Measurements from ENCODE around the gene RFPL3. TPM values are rescaled to one million over a fixed set of nuclear protein-coding genes. Genes with fewer than 3 reads are reported as not detected.

The RFPL3 gene
- total RNA-seq, 1 donor from 2014 or later, result not detected

DNA sequence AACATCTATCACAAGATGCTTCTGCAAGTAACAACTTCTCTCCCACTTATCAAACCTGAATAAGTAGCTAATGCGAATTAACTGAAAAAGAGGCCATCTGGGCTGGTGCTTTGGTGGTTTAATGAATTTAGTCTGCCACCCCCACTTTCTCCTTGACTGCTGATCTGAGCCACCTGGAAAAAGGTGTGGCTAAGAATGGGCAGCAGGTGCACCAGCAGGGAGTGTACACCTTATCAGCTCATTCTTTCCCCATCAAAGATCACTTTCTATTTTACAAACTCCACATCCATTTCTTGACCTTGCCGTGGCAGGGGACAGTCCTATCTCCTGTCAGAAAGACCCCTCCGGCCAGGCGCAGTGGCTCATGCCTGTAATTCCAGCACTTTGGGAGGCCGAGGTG is 6.5 kb downstream of the RFPL3 start:
- intact Hi-C loops (cut with DNase I), result no loop called here

DNA sequence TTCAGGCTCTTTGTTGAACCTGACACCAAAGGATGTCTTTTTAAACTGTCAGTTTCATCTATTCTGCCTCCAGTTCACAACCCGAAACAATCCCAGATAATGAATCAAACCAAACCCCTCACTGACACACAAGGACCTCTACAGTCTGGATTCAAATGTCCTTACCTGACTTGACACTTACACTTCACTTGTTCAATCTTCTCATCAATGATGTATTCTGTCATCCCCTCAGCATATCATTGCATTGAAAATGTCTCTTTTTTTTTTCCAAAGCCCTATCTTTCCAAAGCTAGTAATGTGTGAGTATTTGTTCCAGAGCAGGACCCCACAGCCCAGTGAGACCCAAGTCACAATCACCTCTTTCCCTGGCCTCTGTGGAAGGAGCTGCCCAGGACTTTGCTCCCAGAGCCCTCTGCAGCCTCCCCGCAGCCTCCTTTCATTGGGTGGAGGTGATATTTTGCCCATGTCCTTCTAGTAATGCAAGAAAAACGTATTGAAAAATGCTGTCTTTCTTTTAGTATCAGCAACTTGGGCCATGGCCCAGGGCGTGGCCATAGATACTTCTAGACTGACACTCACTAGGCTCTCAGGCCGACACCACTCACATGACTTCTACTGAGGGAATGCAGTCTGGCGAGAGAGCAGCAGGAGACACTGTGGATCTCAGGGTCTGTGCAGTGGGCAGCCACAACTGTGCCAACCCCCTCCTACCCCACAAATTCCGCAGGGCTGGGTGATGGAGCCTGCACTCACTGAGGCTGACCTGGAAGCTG is 18.2 kb downstream of the RFPL3 start:
- H3K36me3 ChIP-seq, result no peaks in the 10 kb centered on the region
- H3K27ac ChIP-seq, result no peak overlapping the region
- no peaks in the 10 kb centered on the region for H3K9me3 ChIP-seq
- no peak overlapping the region for H3K4me3 ChIP-seq
- no peak for DNase-seq (ENCODE audit: extremely low spot score in 2 of 2)
- intact Hi-C loops (cut with DNase I), result no loop called here
- no peaks in the 10 kb centered on the region for H3K4me1 ChIP-seq
- TF ChIP-seq, protein P1, sequence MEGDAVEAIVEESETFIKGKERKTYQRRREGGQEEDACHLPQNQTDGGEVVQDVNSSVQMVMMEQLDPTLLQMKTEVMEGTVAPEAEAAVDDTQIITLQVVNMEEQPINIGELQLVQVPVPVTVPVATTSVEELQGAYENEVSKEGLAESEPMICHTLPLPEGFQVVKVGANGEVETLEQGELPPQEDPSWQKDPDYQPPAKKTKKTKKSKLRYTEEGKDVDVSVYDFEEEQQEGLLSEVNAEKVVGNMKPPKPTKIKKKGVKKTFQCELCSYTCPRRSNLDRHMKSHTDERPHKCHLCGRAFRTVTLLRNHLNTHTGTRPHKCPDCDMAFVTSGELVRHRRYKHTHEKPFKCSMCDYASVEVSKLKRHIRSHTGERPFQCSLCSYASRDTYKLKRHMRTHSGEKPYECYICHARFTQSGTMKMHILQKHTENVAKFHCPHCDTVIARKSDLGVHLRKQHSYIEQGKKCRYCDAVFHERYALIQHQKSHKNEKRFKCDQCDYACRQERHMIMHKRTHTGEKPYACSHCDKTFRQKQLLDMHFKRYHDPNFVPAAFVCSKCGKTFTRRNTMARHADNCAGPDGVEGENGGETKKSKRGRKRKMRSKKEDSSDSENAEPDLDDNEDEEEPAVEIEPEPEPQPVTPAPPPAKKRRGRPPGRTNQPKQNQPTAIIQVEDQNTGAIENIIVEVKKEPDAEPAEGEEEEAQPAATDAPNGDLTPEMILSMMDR (IDR thresholded peaks at IDR 0.05), result no peak
- no peak for TF ChIP-seq POLR2AphosphoS5 (IDR thresholded peaks at IDR 0.05; ENCODE audit: insufficient read depth in 1 of 2, low read depth in 1 of 2)
- TF ChIP-seq POLR2A (IDR thresholded peaks at IDR 0.05), result no peak
- no peaks in the 10 kb centered on the region for H3K27me3 ChIP-seq

More for the DNA sequence above, 6.5 kb downstream of the RFPL3 start:
- TF ChIP-seq POLR2A (IDR thresholded peaks at IDR 0.05) (no peak), POLR2AphosphoS5 (IDR thresholded peaks at IDR 0.05; ENCODE audit: insufficient read depth in 1 of 2, low read depth in 1 of 2) (no peak)
- TF ChIP-seq, protein P1 (IDR thresholded peaks at IDR 0.05), result no peak
- H3K27me3 ChIP-seq, result no peaks in the 10 kb centered on the region
- no peak for DNase-seq (ENCODE audit: extremely low spot score in 2 of 2)
- H3K4me1 ChIP-seq, result no peaks in the 10 kb centered on the region
- no peaks in the 10 kb centered on the region for H3K36me3 ChIP-seq
- H3K27ac ChIP-seq, result no peak overlapping the region
- no peak overlapping the region for H3K4me3 ChIP-seq
- no peaks in the 10 kb centered on the region for H3K9me3 ChIP-seq

DNA sequence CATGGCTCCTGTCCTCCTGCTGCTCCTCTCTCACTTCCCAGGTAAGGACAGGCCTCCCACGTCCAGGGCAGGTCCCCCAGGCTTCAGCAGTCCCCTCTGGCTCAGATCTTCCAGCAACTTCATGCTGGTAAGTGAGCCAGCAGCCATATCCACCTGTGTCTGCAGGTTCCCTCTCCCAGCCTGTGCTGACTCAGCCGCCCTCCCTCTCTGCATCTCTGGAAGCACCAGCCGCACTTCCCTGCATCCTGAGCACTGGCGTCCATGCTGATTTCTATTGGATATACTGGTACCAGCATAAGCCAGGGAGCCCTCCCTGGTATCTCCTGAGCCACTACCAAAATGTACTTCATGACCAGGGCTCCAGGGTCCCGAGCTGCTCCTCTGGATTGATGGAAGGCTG is 19.0 kb downstream of the RFPL3 start:
- Histone ChIP-seq H3K4me1 (no peaks in the 10 kb centered on the region), H3K4me3 (no peak overlapping the region), H3K9me3 (no peaks in the 10 kb centered on the region), H3K27ac (no peak overlapping the region), H3K36me3 (no peaks in the 10 kb centered on the region), H3K27me3 (no peaks in the 10 kb centered on the region)
- TF ChIP-seq, protein P1 (IDR thresholded peaks at IDR 0.05), result no peak
- no peak for TF ChIP-seq POLR2A (IDR thresholded peaks at IDR 0.05)
- no peak for TF ChIP-seq POLR2AphosphoS5 (IDR thresholded peaks at IDR 0.05; ENCODE audit: insufficient read depth in 1 of 2, low read depth in 1 of 2)
- intact Hi-C loops (cut with DNase I), result no loop called here
- no peak for DNase-seq (ENCODE audit: extremely low spot score in 2 of 2)

DNA sequence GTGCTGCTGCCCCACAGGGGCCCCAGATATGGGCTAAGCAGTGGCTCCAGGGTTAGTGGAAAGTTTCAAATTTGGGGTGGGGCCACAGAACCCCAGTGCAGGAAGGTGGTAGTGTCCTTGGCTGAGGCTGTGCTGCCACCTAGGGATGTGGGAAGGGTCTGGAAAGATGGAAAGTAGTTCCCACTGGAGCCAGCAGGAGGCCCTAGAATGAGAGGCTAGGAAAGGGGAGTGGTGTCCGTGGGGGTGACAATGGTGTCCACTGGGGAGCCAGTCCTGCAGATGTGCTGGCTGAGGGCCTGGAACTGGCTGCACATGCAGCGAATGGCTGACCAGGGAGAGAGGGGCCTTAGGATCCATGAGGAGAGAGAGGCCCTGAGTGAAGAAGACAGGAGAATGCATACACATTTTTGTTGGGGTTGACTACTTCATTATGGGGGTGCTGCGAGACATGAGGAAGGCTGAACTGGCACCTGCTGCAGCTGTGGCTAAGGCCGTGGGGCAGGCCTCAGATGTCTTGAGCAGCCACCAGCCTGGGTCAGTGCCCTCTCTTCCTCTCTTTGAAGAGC is 21.1 kb downstream of the RFPL3 start:
- no peaks in the 10 kb centered on the region for H3K36me3 ChIP-seq
- H3K27me3 ChIP-seq, result no peaks in the 10 kb centered on the region
- H3K4me1 ChIP-seq, result no peaks in the 10 kb centered on the region
- TF ChIP-seq, protein P1 (IDR thresholded peaks at IDR 0.05), result no peak
- no peak for TF ChIP-seq POLR2AphosphoS5 (IDR thresholded peaks at IDR 0.05; ENCODE audit: insufficient read depth in 1 of 2, low read depth in 1 of 2)
- no peak for TF ChIP-seq POLR2A (IDR thresholded peaks at IDR 0.05)
- no peak overlapping the region for H3K4me3 ChIP-seq
- no peak overlapping the region for H3K27ac ChIP-seq
- no peak for DNase-seq (ENCODE audit: extremely low spot score in 2 of 2)
- no peaks in the 10 kb centered on the region for H3K9me3 ChIP-seq
- intact Hi-C loops (cut with DNase I), result no loop called here

DNA sequence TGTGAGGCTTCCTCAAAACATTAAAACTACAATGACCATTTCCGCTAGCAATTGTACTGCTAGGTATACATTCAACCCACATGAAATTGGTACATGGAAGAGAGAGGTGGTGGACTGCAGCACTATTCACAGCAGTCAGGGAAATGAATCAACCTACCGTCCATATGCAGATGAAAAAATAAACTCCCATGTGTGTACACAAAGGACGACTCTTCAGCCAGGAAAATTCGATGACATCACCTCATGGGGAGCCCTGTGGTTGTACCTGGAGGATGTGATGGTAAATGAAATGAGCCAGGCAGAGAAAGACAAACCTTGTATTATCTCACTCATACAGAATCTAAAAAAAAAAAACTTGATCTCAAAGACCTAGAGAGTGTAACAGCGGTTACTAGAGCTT is 23.3 kb downstream of the RFPL3 start:
- Histone ChIP-seq H3K9me3 (no peaks in the 10 kb centered on the region), H3K27ac (no peak overlapping the region), H3K27me3 (no peaks in the 10 kb centered on the region), H3K4me3 (no peak overlapping the region), H3K4me1 (no peaks in the 10 kb centered on the region), H3K36me3 (peaks cover 0 to 7% of the 10 kb centered on the region in 2 donors)
- no peak for DNase-seq (ENCODE audit: extremely low spot score in 2 of 2)
- intact Hi-C loops (cut with DNase I), result no loop called here
- TF ChIP-seq POLR2AphosphoS5 (IDR thresholded peaks at IDR 0.05; ENCODE audit: insufficient read depth in 1 of 2, low read depth in 1 of 2) (no peak), POLR2A (IDR thresholded peaks at IDR 0.05) (no peak)
- TF ChIP-seq, protein P1 (IDR thresholded peaks at IDR 0.05), result no peak
